Endothelial cell of umbilical vein (primary cell): ENCODE results near the gene CCRL2. TPM values are rescaled to one million over a fixed set of nuclear protein-coding genes. Genes with fewer than 3 reads are reported as not detected.

ENCODE experiments used
- BruUV-seq: library from RNA; stranded (reverse); fragments of 400-500 nt; replicated peaks from 2 replicates; lab custom pipeline; 2021; lab: Mats Ljungman, UMichigan
- CTCF ChIA-PET: fragments of 300-600, 350-600 bp; sonication (Branson Sonifier 250); formaldehyde crosslinking; loops from one replicate; lab custom pipeline; 2021; ENCODE audit warnings: antibody characterized with exemption, inconsistent platforms; lab: Charles Lee
- POLR2A ChIA-PET: fragments of 300-600, 350-600 bp; sonication (Branson Sonifier 250); formaldehyde crosslinking; loops from one replicate; lab custom pipeline; 2021; ENCODE audit warnings: antibody characterized with exemption, inconsistent platforms; lab: Charles Lee
- DNase-seq: peaks from one replicate; pipeline ENCODE4 v3.0.0-alpha.2; 2011; ENCODE audit warnings: low read depth, low spot score
- FAIRE-seq: peaks from 2 replicates; lab custom pipeline; 2011; peaks lifted over from hg19 to GRCh38; lab: Jason Lieb, UNC
- H2AFZ ChIP-seq: 2 replicates; pipeline ENCODE4 v1.6.0; 2012; ENCODE audit warnings: low read depth, low read length, control low read depth, inconsistent platforms
- H3K27ac ChIP-seq: 2 replicates; pipeline ENCODE4 v1.5.1; 2011; ENCODE audit warnings: low read depth, mild to moderate bottlenecking, control low read depth, low read length, moderate library complexity; ENCODE audit not compliant: insufficient read depth
- H3K27me3 ChIP-seq, 2 experiments: 2 replicates each; pipeline versions ENCODE4 v1.6.0 to v1.6.1; 2011; ENCODE audit warnings: low read length in 2 of 2, mixed read lengths in 1 of 2; ENCODE audit not compliant: control insufficient read depth in 2 of 2, insufficient read depth in 2 of 2
- H3K36me3 ChIP-seq, 2 experiments: 2 replicates in 1 of 2; 3 replicates in 1 of 2; pipeline ENCODE4 v1.5.1; 2011; ENCODE audit warnings: low read length in 2 of 2, mild to moderate bottlenecking in 1 of 2, moderate library complexity in 1 of 2; ENCODE audit not compliant: control insufficient read depth in 2 of 2, insufficient read depth in 2 of 2; ENCODE audit errors: extremely low read depth in 1 of 2
- H3K4me1 ChIP-seq: 3 replicates; pipeline ENCODE4 v1.5.1; 2011; ENCODE audit warnings: mild to moderate bottlenecking, low read length; ENCODE audit not compliant: control insufficient read depth, insufficient read depth; ENCODE audit errors: extremely low read depth
- H3K4me2 ChIP-seq: 2 replicates; pipeline ENCODE4 v1.6.1; 2011; ENCODE audit warnings: low read length, control low read depth, mixed read lengths; ENCODE audit not compliant: insufficient read depth
- H3K4me3 ChIP-seq, 3 experiments: fragments of 200-600 bp in 1 of 3; sonication (generic), shearing (Covaris generic) in 1 of 3; replicated peaks in 1 of 3; 2 replicates each; pipeline ENCODE4 v1.5.1; 2011 to 2016; ENCODE audit warnings: control low read depth in 3 of 3, low read length in 3 of 3, mild to moderate bottlenecking in 2 of 3, inconsistent platforms in 1 of 3, low read depth in 1 of 3, moderate library complexity in 1 of 3; ENCODE audit not compliant: insufficient read depth in 1 of 3
- H3K79me2 ChIP-seq: 2 replicates; pipeline ENCODE4 v1.6.0; 2012; ENCODE audit warnings: low read length, inconsistent platforms; ENCODE audit not compliant: control insufficient read depth, insufficient read depth
- H3K9ac ChIP-seq: replicated peaks from 2 replicates; pipeline ENCODE3; 2011; ENCODE audit warnings: low read length, control low read depth; ENCODE audit not compliant: insufficient read depth; ENCODE audit errors: extremely low read depth
- H3K9me1 ChIP-seq: replicated peaks from 3 replicates; pipeline ENCODE4 v1.6.0; 2011; ENCODE audit warnings: mild to moderate bottlenecking, low read length; ENCODE audit not compliant: control insufficient read depth, insufficient read depth; ENCODE audit errors: extremely low read depth
- H3K9me3 ChIP-seq: replicated peaks from 2 replicates; pipeline ENCODE4 v1.5.1; 2012; ENCODE audit warnings: low read length, inconsistent platforms; ENCODE audit not compliant: control insufficient read depth, insufficient read depth
- H4K20me1 ChIP-seq: replicated peaks from 2 replicates; pipeline ENCODE3; 2011; ENCODE audit warnings: mild to moderate bottlenecking, low read length; ENCODE audit not compliant: control insufficient read depth, insufficient read depth; ENCODE audit errors: extremely low read depth
- EZH2 ChIP-seq: IDR thresholded peaks from 2 replicates; pipeline ENCODE4 v1.6.1; 2012; ENCODE audit warnings: borderline replicate concordance, low read depth, mild to moderate bottlenecking, moderate library complexity, low read length, inconsistent platforms; ENCODE audit not compliant: severe bottlenecking
- FOS ChIP-seq: IDR thresholded peaks from 2 replicates; pipeline ENCODE4 v1.6.1; 2011; ENCODE audit warnings: mild to moderate bottlenecking, low read length, moderate library complexity, borderline replicate concordance; ENCODE audit not compliant: insufficient read depth
- GATA2 ChIP-seq: IDR thresholded peaks from 2 replicates; pipeline ENCODE4 v1.7.0; 2011; ENCODE audit warnings: low read depth, mild to moderate bottlenecking, moderate library complexity, mixed read lengths, low read length; ENCODE audit not compliant: insufficient read length, insufficient read depth
- JUN ChIP-seq: IDR thresholded peaks from 2 replicates; pipeline ENCODE4 v1.6.1; 2011; ENCODE audit warnings: borderline replicate concordance, low read depth; ENCODE audit not compliant: insufficient read length, insufficient read depth
- MYC ChIP-seq: IDR thresholded peaks from one replicate; pipeline ENCODE4 v1.6.1; 2011; ENCODE audit warnings: mild to moderate bottlenecking, low read depth, low read length
- POLR2A ChIP-seq: IDR thresholded peaks from 2 replicates; pipeline ENCODE4 v1.6.1; 2012; ENCODE audit warnings: low read depth, mild to moderate bottlenecking, control low read depth, low read length
- POLR2AphosphoS5 ChIP-seq: IDR thresholded peaks from 2 replicates; pipeline ENCODE4 v1.6.1; 2012; ENCODE audit warnings: low read depth, mild to moderate bottlenecking, control low read depth, low read length, moderate library complexity; ENCODE audit not compliant: insufficient read depth
- dilution Hi-C: fragments of 300-500 bp; cut with MboI; formaldehyde crosslinking; loops from one replicate; pipeline ENCODE4 v1.15.0; 2019; ENCODE audit warnings: low sequenced_read_pairs; ENCODE audit not compliant: extremely low pct_ligation_motif_present
- intact Hi-C: fragments of 100-400 bp; cut with micrococcal nuclease; formaldehyde crosslinking; loops from one replicate; pipeline ENCODE4 v1.10.0; 2022
- polyA plus RNA-seq, 4 experiments: library from polyadenylated mRNA; depleted of rRNA in 3 of 4; stranded (reverse) in 3 of 4; unstranded in 1 of 4; fragments of >200 nt; gene quantifications; 2 replicates each; pipeline versions ENCODE4 v1.2.1 to v1.2.3, GENCODE V29; 2011 to 2012; ENCODE audit warnings: missing spikeins in 1 of 4
- total RNA-seq: library from RNA; stranded (reverse); gene quantifications from 2 replicates; pipeline ENCODE4 v1.2.3, GENCODE V29; 2021
- TF ChIP-seq, protein P1 (sequence below), 2 donors: IDR thresholded peaks; 1 replicate in 1 of 2; 2 replicates in 1 of 2; pipeline ENCODE4 v1.5.1; 2011; ENCODE audit warnings: low read length in 2 of 2, mild to moderate bottlenecking in 2 of 2, moderate library complexity in 2 of 2, control low read depth in 1 of 2, inconsistent platforms in 1 of 2, low read depth in 1 of 2; ENCODE audit not compliant: insufficient read depth in 1 of 2; ENCODE audit errors: extremely low read depth in 1 of 2
- TF ChIP-seq, protein P2 (sequence below): IDR thresholded peaks from 2 replicates; pipeline ENCODE4 v1.6.1; 2011; ENCODE audit not compliant: insufficient read depth, insufficient read length

CCRL2 gene
- total and polyA plus RNA-seq, 2 donors (not counting 3 experiments of a cell fraction or from before 2014, with no cell fraction given): 6.4 to 6.6 TPM

GRCh38 chr3:46397111-46397510, 9.9 kb upstream of the CCRL2 start:
- no peak overlapping the region for H3K4me2 ChIP-seq
- no peaks in the 10 kb centered on the region for H3K27me3 ChIP-seq
- ChIA-PET POLR2A (no interaction called here), CTCF (interaction anchor here (1.0 to 3.8 kb wide), 4 partner anchors 11 to 45 kb away, joined by 3 to 13 read pairs (median 3); no protein-coding TSS in a partner anchor)
- TF ChIP-seq JUN: no peak
- TF ChIP-seq POLR2AphosphoS5: no peak
- TF ChIP-seq EZH2: no peak
- TF ChIP-seq MYC: no peak
- TF ChIP-seq POLR2A: no peak
- TF ChIP-seq FOS: no peak
- TF ChIP-seq, protein P1, sequence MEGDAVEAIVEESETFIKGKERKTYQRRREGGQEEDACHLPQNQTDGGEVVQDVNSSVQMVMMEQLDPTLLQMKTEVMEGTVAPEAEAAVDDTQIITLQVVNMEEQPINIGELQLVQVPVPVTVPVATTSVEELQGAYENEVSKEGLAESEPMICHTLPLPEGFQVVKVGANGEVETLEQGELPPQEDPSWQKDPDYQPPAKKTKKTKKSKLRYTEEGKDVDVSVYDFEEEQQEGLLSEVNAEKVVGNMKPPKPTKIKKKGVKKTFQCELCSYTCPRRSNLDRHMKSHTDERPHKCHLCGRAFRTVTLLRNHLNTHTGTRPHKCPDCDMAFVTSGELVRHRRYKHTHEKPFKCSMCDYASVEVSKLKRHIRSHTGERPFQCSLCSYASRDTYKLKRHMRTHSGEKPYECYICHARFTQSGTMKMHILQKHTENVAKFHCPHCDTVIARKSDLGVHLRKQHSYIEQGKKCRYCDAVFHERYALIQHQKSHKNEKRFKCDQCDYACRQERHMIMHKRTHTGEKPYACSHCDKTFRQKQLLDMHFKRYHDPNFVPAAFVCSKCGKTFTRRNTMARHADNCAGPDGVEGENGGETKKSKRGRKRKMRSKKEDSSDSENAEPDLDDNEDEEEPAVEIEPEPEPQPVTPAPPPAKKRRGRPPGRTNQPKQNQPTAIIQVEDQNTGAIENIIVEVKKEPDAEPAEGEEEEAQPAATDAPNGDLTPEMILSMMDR (IDR thresholded peaks at IDR 0.05; ENCODE audit: extremely low read depth in 1 of 2, insufficient read depth in 1 of 2, low read depth in 1 of 2, low read length in 2 of 2): no peak
- TF ChIP-seq, protein P2, sequence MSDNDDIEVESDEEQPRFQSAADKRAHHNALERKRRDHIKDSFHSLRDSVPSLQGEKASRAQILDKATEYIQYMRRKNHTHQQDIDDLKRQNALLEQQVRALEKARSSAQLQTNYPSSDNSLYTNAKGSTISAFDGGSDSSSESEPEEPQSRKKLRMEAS: no peak
- no peak for TF ChIP-seq GATA2
- no peak overlapping the region for H3K9ac ChIP-seq
- no peak overlapping the region for H3K27ac ChIP-seq
- no peaks in the 10 kb centered on the region for H3K79me2 ChIP-seq
- no TSS peak for BruUV-seq
- H3K4me3 ChIP-seq: no peak overlapping the region
- no peak overlapping the region for H2AFZ ChIP-seq
- intact Hi-C loops (no loop called here), dilution Hi-C loops (no loop called here)
- FAIRE-seq: no peak
- peaks cover 12% of the 10 kb centered on the region for H3K4me1 ChIP-seq
- no peaks in the 10 kb centered on the region for H3K9me1 ChIP-seq
- no peaks in the 10 kb centered on the region for H4K20me1 ChIP-seq
- no peaks in the 10 kb centered on the region for H3K9me3 ChIP-seq
- DNase-seq: no peak
- H3K36me3 ChIP-seq: no peaks in the 10 kb centered on the region
